ENCODE data around the gene DLGAP1. TPM values are rescaled to one million over a fixed set of nuclear protein-coding genes. Genes with fewer than 3 reads are reported as not detected.

The DLGAP1 gene
- total RNA-seq, 2 experiments from 2014 or later = 0.31 to 0.36 TPM

DNA sequence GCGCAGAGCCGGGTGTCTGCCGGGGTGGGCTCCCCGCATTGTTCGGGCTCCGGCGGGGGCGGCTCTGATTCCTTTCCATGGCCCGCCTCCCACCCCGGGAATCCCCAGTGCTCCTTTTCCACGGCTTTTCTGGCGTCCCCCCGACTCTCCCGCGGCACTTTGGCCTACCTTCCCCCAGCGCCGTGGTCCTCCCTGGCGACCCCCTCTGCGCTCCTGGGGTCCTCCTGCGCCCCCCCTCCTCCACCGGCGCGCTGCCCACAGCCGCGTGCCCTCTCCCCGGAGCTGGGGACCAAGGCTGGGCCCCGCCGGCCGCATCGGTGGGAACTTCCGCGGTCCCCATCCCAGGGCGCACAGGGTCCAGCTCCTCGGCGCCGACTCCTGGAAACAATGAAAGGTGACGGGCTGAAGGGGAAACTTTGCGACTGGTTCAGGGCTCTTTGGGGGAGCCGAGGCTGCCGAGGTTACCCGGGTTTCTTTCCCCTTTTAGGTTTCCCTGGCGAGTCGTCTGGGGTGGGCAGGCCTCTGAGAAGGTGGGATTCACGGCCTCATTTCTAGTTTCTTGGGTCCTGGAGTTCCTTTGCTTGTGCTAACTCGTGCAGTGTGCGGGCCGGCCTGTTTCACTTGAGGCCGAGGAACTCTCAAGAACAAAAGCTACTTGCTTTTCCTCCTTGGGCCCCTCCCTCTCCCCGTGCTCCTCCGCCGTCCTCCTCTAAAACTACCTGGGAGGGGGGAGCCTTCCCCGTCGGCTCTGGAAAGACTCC is 1002.9 kb downstream of the DLGAP1 start:
- DNase-seq (peak in 13 of 14 experiments; percentile 8 to 64 (median 25)), ATAC-seq (ENCODE audit: poor library complexity) (no peak)
- peaks cover 10% of the 10 kb centered on the region for H3K36me3 ChIP-seq (ENCODE audit: insufficient read depth, low read length)
- peaks cover 60% of the 10 kb centered on the region for H3K36me3 Mint-ChIP-seq (ENCODE audit: low read depth)
- H3K27ac Mint-ChIP-seq = peak overlapping the region; percentile 99
- peak overlapping the region; percentile 90 for H3K4me3 ChIP-seq (ENCODE audit: low read length)
- H3K4me1 ChIP-seq (ENCODE audit: insufficient read depth, low read length) = peaks cover 55% of the 10 kb centered on the region
- peak overlapping the region; percentile 98 for H3K4me3 Mint-ChIP-seq
- no peaks in the 10 kb centered on the region for H3K9me3 Mint-ChIP-seq
- TF ChIP-seq, protein P1, sequence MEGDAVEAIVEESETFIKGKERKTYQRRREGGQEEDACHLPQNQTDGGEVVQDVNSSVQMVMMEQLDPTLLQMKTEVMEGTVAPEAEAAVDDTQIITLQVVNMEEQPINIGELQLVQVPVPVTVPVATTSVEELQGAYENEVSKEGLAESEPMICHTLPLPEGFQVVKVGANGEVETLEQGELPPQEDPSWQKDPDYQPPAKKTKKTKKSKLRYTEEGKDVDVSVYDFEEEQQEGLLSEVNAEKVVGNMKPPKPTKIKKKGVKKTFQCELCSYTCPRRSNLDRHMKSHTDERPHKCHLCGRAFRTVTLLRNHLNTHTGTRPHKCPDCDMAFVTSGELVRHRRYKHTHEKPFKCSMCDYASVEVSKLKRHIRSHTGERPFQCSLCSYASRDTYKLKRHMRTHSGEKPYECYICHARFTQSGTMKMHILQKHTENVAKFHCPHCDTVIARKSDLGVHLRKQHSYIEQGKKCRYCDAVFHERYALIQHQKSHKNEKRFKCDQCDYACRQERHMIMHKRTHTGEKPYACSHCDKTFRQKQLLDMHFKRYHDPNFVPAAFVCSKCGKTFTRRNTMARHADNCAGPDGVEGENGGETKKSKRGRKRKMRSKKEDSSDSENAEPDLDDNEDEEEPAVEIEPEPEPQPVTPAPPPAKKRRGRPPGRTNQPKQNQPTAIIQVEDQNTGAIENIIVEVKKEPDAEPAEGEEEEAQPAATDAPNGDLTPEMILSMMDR (IDR thresholded peaks at IDR 0.05) = no peak
- intact Hi-C loops (cut with DNase I, micrococcal nuclease) = loop anchor here (1.0 to 10.0 kb wide), 9 partner anchors 70 to 517 kb away; partner anchors contain the start of genes LPIN2 (in 1 of the 2) and MYL12B (in 1 of the 2)
- H3K4me1 Mint-ChIP-seq (ENCODE audit: low read depth) = peaks cover 70% of the 10 kb centered on the region
- no peaks in the 10 kb centered on the region for H3K9me3 ChIP-seq (ENCODE audit: control insufficient read depth in 1 of 2, insufficient read depth in 1 of 2, low read length in 2 of 2)
- peaks cover 5% of the 10 kb centered on the region for H3K27me3 Mint-ChIP-seq
- CTCF ChIA-PET = interaction anchor here (1.0 to 6.4 kb wide), 5 partner anchors 11 to 155 kb away, joined by 4 to 51 read pairs (median 8); no protein-coding TSS in a partner anchor
- peak overlapping the region; percentile 70 to 98 for H3K27ac ChIP-seq (ENCODE audit: low read depth in 1 of 2, low read length in 2 of 2)
- no peaks in the 10 kb centered on the region for H3K27me3 ChIP-seq (ENCODE audit: control insufficient read depth in 1 of 2, insufficient read depth in 2 of 2, low read length in 2 of 2)
- POLR2A ChIA-PET = interaction anchor here (0.7 to 9.4 kb wide), 20 partner anchors 10 to 391 kb away, joined by 3 to 140 read pairs (median 10); partner anchors contain the start of genes MYL12A and MYL12B

DNA sequence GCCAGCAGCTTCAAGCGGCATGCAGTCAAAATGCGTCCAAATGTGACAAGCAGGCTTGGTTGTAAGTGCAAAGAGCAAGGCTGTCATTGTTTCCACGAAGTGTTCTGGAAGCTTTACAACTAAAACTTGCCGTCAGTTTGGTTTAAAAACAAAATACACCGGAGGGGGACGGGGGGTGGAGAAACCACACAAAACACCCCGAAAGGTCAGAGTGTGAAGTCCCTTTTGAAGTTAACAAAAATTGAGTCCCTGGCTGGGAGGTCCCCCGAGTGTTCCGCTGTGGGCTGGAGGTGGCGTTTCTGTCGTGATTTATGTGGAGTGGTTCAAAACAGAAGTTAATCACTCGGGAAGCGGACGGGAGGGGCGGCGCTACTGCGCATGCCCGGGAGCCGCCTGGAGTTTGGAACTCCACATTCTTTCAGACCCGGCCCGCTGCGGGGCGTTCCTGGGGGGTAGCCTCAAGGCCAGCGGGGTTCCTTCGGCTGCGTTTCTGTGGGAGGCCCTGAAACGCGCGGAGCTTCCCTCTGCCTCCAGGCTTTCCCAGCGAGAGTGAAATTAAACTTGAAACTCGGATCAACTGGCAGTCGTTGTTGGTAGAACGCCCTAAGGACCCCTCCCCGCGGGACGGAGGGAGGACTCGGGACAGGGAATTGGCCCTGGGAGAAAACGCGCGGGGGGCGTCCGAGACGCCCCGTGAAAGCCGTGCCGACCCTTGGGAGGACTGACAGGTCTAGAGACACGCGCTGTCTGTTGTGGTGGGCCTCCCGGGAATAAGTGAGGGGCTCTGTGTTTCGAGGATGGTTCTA is 1003.7 kb downstream of the DLGAP1 start:
- Mint-ChIP-seq H3K9me3 (no peaks in the 10 kb centered on the region), H3K4me1 (ENCODE audit: low read depth) (peaks cover 69% of the 10 kb centered on the region), H3K27me3 (peaks cover 5% of the 10 kb centered on the region), H3K36me3 (ENCODE audit: low read depth) (peaks cover 52% of the 10 kb centered on the region), H3K4me3 (peak overlapping the region; percentile 98), H3K27ac (peak overlapping the region; percentile 99)
- H3K27ac ChIP-seq (ENCODE audit: low read depth in 1 of 2, low read length in 2 of 2) = peak overlapping the region; percentile 70 to 98
- intact Hi-C loops (cut with DNase I, micrococcal nuclease) = loop anchor here (1.0 to 10.0 kb wide), 8 partner anchors 69 to 517 kb away; partner anchors contain the start of genes LPIN2 (in 1 of the 2) and MYL12B (in 1 of the 2)
- H3K36me3 ChIP-seq (ENCODE audit: insufficient read depth, low read length) = peaks cover 2% of the 10 kb centered on the region
- H3K27me3 ChIP-seq (ENCODE audit: control insufficient read depth in 1 of 2, insufficient read depth in 2 of 2, low read length in 2 of 2) = no peaks in the 10 kb centered on the region
- TF ChIP-seq, protein P1 (IDR thresholded peaks at IDR 0.05) = no peak
- peaks cover 55% of the 10 kb centered on the region for H3K4me1 ChIP-seq (ENCODE audit: insufficient read depth, low read length)
- DNase-seq = peak; percentile 70 to 91 (median 78)
- ATAC-seq (ENCODE audit: poor library complexity) = peak; percentile 11
- peak overlapping the region; percentile 90 for H3K4me3 ChIP-seq (ENCODE audit: low read length)
- ChIA-PET POLR2A (interaction anchor here (0.6 to 9.4 kb wide), 22 partner anchors 8 to 391 kb away, joined by 3 to 140 read pairs (median 5); partner anchors contain the start of genes MYL12A and MYL12B), CTCF (interaction anchor here (0.7 to 6.4 kb wide), 6 partner anchors 10 to 215 kb away, joined by 3 to 51 read pairs (median 8); no protein-coding TSS in a partner anchor)
- no peaks in the 10 kb centered on the region for H3K9me3 ChIP-seq (ENCODE audit: control insufficient read depth in 1 of 2, insufficient read depth in 1 of 2, low read length in 2 of 2)

DNA sequence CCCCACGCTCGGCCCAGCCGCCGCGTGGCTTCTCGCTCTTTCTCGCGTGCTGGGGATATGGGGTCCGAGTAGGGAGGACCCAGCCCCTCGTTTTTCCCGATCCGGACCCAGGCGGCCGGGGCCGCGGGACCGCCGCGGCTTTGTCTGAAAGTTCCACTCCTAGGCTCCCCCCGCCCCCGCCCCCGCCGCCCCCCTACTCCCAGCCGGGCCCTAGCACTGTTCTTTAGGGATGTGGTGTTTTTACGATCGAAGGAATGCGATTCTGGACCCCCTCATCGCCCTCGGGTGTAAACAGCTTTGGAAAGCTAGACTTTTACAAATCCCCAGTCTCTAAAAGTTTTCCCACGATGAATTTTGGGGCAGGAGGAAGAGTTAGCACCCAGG is 1004.3 kb downstream of the DLGAP1 start:
- peak overlapping the region; percentile 98 for H3K4me3 Mint-ChIP-seq
- H3K9me3 ChIP-seq (ENCODE audit: control insufficient read depth in 1 of 2, insufficient read depth in 1 of 2, low read length in 2 of 2) = no peaks in the 10 kb centered on the region
- CTCF ChIA-PET = interaction anchor here (0.7 to 6.4 kb wide), 4 partner anchors 135 to 216 kb away, joined by 3 to 51 read pairs (median 6); no protein-coding TSS in a partner anchor
- H3K27me3 Mint-ChIP-seq = peaks cover 5% of the 10 kb centered on the region
- peaks cover 50% of the 10 kb centered on the region for H3K36me3 Mint-ChIP-seq (ENCODE audit: low read depth)
- intact Hi-C loops (cut with DNase I, micrococcal nuclease) = loop anchor here (1.0 to 10.0 kb wide), 8 partner anchors 68 to 516 kb away; partner anchors contain the start of genes LPIN2 (in 1 of the 2) and MYL12B (in 1 of the 2)
- H3K27ac Mint-ChIP-seq = peak overlapping the region; percentile 99
- H3K27me3 ChIP-seq (ENCODE audit: control insufficient read depth in 1 of 2, insufficient read depth in 2 of 2, low read length in 2 of 2) = no peaks in the 10 kb centered on the region
- TF ChIP-seq, protein P1 (IDR thresholded peaks at IDR 0.05) = no peak
- H3K4me1 ChIP-seq (ENCODE audit: insufficient read depth, low read length) = peaks cover 55% of the 10 kb centered on the region
- no peaks in the 10 kb centered on the region for H3K36me3 ChIP-seq (ENCODE audit: insufficient read depth, low read length)
- no peak for ATAC-seq (ENCODE audit: poor library complexity)
- H3K4me1 Mint-ChIP-seq (ENCODE audit: low read depth) = peaks cover 63% of the 10 kb centered on the region
- H3K27ac ChIP-seq (ENCODE audit: low read depth in 1 of 2, low read length in 2 of 2) = peak overlapping the region; percentile 70 to 98
- POLR2A ChIA-PET = interaction anchor here (0.6 to 9.4 kb wide), 22 partner anchors 9 to 390 kb away, joined by 3 to 140 read pairs (median 5); partner anchors contain the start of genes MYL12A and MYL12B
- H3K9me3 Mint-ChIP-seq = no peaks in the 10 kb centered on the region
- no peak for DNase-seq
- H3K4me3 ChIP-seq (ENCODE audit: low read length) = peak overlapping the region; percentile 90

Measured in CD4-positive, alpha-beta T cell (primary cell).